Smooth muscle cell of the brain vasculature (primary cell): ENCODE results near the gene HPN.
"Not testable (repeated sequence)": the region's sequence is repeated elsewhere in the genome, so short reads cannot be mapped to it uniquely, and the experiment has no call there.

Experiments used
- DNase-seq: peaks from one replicate; pipeline ENCODE4 v3.0.0-alpha.2; 2012; ENCODE audit warnings: low read depth, low spot score

HPN gene

GRCh38 chr19:35027851-35028599 lies 13.5 kb upstream of the HPN start:
- no peak for DNase-seq

GRCh38 chr19:35028600-35028885 lies 13.0 kb upstream of the HPN start:
- DNase-seq, result not testable (repeated sequence)

- DNase-seq, result not testable (repeated sequence)
Measured at GRCh38 chr19:35029275-35029736, 12.2 kb upstream of the HPN start.

DNA sequence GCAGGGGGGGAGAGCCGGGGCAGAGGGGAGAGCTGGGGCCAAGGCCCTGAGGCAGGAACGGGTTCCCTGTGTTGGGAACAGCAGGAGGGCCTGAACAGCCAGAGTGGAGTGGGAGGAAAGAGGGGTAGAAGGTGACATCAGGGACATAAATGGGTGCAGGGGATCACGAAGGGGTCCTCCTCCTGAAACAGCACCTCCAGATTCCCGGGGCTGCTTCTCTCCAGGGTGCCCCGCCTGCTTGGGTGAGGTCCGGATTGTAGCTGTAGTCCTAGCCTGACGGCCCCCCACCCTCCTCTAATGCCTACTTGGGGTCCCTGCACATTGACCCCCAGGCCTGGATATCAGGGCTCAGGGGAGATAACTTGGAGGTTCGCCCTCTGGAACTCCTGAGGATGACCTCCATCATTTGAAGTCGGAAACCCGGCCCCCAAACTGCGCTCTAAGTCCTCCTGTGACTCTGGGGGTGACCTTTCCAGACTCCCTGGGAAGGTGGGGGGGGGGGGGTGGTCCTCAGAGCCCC lies 11.7 kb upstream of the HPN start:
- DNase-seq, result no peak

- no peak for DNase-seq
Measured at GRCh38 chr19:35030257-35031071, 11.1 kb upstream of the HPN start, which contains the start of gene SCN1B. TSS of gene SCN1B (plus strand) at chr19:35030470. CDS start at chr19:35030821, 351 bp downstream.

DNA sequence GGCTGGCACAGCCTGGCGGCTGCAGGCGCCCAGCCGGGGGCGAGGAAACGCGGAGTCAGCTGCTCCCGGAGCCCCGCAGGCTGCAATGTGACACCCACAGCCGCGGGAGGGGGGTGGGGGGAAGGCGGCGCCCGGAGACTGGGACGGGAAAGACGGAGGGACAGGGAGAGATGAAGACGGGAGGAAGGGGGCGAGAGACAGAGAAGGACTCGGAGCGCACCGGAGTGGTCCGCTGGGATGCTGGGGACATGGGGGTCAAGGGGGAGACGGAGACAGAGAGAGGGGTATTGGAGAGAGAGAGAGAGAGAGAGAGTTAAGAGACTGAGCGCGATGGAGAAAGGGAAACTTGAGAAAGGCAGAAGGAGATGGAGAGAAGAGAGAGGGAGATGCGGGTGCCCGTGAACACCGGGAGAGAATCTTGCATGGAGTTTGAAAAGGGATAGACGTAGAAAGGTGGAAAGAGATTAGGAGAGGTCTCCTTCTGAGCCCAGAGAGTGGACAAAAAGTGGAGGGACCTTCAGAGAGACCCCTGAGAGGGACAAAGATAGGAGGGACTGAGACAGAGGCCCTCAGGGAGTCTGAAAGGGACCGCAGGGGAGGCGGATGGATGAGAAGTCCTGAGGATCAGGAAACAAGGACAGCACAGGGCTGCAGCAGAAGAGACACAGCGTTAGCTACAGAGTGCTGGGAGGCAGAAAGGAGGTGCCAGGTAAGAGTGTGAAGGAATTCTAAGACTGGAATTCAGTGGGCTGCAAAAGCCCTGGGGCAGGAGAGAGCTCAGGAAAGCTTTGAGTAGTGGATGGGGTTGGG lies 10.2 kb upstream of the HPN start:
- no peak for DNase-seq

GRCh38 chr19:35032356-35032865 lies 9.1 kb upstream of the HPN start:
- no peak for DNase-seq

DNA sequence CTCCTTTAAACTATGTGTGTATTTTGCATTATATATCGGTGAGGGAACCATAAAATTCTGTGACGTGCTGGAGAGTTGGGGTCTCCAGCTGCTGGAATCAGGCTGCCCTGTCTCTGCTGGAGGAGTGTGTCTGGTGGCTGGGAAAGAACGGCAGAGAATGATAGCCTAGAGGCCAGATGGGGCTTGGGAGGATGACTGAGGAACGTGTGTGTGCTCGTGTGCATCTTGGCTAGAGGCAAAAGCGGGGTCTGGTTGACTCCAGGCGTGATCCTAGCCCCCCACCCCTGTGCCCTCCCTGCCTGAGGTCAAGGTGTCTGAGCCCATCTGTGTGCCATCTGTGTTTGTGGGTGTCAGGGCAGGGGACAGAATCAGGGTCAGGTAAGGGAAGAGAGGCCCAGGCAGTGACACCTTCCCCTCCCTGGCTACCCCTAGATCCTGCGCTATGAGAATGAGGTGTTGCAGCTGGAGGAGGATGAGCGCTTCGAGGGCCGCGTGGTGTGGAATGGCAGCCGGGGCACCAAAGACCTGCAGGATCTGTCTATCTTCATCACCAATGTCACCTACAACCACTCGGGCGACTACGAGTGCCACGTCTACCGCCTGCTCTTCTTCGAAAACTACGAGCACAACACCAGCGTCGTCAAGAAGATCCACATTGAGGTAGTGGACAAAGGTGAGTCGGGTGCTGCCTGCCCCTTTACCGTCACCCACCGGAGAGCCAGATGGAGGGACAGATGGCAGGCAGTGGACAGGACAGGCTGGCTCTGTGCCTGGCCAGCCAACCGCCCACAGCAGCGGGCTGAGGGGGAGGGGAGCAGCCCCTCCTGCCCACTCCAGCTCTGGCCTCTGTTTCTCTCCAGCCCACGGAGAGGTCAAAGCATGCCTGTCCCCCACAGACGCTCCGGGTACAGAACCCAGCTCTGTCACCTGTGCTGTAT lies 8.2 kb upstream of the HPN start:
- no peak for DNase-seq

GRCh38 chr19:35034005-35034502 lies 7.5 kb upstream of the HPN start:
- no peak for DNase-seq

- no peak for DNase-seq
Measured at GRCh38 chr19:35034588-35035382, 6.7 kb upstream of the HPN start.

- DNase-seq, result no peak
Measured at GRCh38 chr19:35037716-35038622, 3.6 kb upstream of the HPN start.

GRCh38 chr19:35038623-35039512 lies 2.7 kb upstream of the HPN start:
- no peak for DNase-seq

DNA sequence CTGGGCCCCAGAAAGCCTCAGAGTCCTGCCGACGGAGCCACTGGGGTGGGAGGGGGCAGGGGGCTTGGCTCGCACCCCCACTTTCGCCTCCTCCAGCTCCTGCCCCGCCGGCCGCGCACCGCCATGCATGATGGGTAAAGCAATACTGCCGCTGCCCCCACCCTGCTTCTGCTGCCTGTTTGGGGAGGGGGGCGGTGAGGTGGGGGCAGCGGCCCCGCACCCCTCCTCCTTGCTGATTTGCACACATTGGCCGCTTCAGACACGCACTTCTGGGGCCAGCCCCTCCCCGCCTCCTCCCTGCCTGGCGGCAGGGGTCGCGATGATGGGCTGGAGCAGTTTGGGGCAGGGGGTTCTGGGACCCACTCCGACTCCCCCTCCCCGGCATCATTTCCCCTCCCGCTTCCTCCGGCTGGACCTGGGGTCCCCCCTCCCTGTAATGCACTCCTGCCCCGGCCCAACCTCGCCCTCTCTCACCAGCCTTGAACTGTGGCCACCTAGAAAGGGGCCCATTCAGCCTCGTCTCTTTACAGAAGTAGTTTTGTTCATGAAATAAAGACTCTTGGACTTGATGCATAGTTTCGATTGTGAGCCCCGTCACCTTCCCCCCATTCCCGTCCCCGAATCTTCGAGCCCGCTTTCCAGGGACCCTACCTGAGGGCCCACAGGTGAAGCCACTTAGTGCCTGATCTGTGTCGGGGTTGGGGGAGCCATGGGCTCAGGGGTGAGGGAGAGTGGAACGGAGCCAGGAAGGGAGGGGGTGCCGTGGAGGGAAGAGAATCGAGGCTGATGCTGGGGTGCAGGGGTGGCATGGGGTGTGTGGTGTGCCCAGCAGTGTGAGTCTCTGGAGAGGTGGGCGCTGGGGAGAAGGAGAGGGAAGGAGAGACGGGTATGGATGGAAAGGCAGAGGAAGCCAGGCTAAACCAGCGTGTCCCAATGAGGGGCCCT lies 1.4 kb upstream of the HPN start:
- no peak for DNase-seq

DNA sequence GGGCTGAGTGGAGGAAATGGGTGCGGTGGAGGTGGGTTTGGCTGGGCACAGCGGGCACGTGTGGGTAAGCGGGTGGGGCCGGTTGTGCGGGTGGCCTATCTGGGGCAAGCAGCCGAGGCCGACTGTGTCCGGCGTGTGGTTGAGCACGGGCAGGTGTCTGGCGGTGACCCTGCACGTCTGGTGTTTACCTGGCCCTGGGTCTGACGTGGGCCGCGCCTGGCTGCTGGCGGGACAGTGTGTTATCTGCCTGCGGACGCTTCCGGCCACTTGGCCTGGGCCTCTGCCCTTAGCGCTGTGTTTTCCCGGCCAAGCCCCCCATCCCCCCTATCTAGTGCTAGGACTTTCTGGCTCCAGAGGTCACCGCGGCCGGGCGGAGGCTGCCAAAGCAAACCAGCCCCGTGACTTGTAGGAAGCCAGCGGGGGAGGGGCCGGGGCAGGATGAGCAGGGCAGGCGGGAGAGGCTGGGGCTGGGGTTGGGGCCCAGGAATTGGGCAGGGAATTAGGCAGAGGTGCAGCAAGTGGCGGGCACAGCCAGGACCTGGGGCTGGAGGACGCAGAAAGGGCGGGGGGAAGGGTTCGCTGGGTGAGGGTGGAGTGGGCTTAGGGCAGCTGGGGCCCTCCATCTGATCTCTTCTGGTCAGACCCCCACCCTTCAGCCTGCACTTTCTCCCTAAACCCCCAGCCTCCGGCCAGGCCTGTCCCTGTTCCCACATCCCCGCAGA lies 534 bp upstream of the HPN start:
- DNase-seq, result no peak

- DNase-seq, result no peak
Measured at GRCh38 chr19:35042056-35042730, 672 bp downstream of the HPN start.
